Small intestine (tissue), 7 donors: ENCODE data around the gene ZFPM1. TPM values are rescaled to one million over a fixed set of nuclear protein-coding genes. Genes with fewer than 3 reads are reported as not detected.

ENCODE experiments used
- DNase-seq, 2 donors: peaks; one replicate each; pipeline versions ENCODE4 v3.0.0 to v3.0.0-alpha.2; 2013
- FAIRE-seq: peaks from 2 replicates; lab custom pipeline; 2012; peaks lifted over from hg19 to GRCh38; lab: Jason Lieb, UNC
- H3K27ac ChIP-seq, 3 donors: one replicate each; pipeline ENCODE4 v1.5.1; 2013; ENCODE audit warnings: low read length in 2 of 3, mild to moderate bottlenecking in 2 of 3, control low read depth in 1 of 3, inconsistent platforms in 1 of 3, low read depth in 1 of 3, moderate library complexity in 1 of 3
- H3K27me3 ChIP-seq, 3 donors: one replicate each; pipeline ENCODE4 v1.6.1; 2013; ENCODE audit warnings: low read length in 3 of 3, inconsistent platforms in 1 of 3; ENCODE audit not compliant: control insufficient read depth in 3 of 3, insufficient read depth in 3 of 3
- H3K36me3 ChIP-seq, 3 donors: one replicate each; pipeline ENCODE4 v1.6.1; 2013; ENCODE audit warnings: low read length in 3 of 3, inconsistent platforms in 1 of 3, low read depth in 1 of 3, mild to moderate bottlenecking in 1 of 3, moderate library complexity in 1 of 3; ENCODE audit not compliant: control insufficient read depth in 3 of 3, insufficient read depth in 2 of 3
- H3K4me1 ChIP-seq, 3 donors: one replicate each; pipeline ENCODE4 v1.6.1; 2013; ENCODE audit warnings: low read length in 2 of 3, inconsistent platforms in 1 of 3, low read depth in 1 of 3, mild to moderate bottlenecking in 1 of 3, moderate library complexity in 1 of 3; ENCODE audit not compliant: control insufficient read depth in 3 of 3, insufficient read depth in 2 of 3
- H3K4me3 ChIP-seq, 3 donors: one replicate each; pipeline ENCODE4 v1.5.1; 2013; ENCODE audit warnings: low read length in 3 of 3, control low read depth in 1 of 3, inconsistent platforms in 1 of 3, low read depth in 1 of 3, mild to moderate bottlenecking in 1 of 3, moderate library complexity in 1 of 3
- H3K9me3 ChIP-seq, 2 donors: one replicate each; pipeline ENCODE4 v1.6.1; 2013; ENCODE audit warnings: low read depth in 1 of 2, low read length in 1 of 2; ENCODE audit not compliant: control insufficient read depth in 2 of 2, insufficient read depth in 1 of 2
- WGBS, 3 donors: extraction: QIAGEN DNeasy Blood & Tissue Kit; methylation state at CpG; one replicate each; pipeline ENCODE4 v1.1.7; 2013; 5-methylcytosine and 5-hydroxymethylcytosine counted together
- polyA plus RNA-seq, 4 donors: library from polyadenylated mRNA; stranded (reverse) in 3 of 4; unstranded in 1 of 4; fragments of 200-250 nt in 3 of 4; fragments of 120-200 nt in 1 of 4; gene quantifications; one replicate each; pipeline versions ENCODE4 v1.2.1 to v1.2.3, GENCODE V29; 2013
- donor health status: healthy with polysubstance abuse.
- donor health status: control.
- donor health status: control.
- donor health status: Bipolar disorder and iron deficiency.
- donor health status: healthy.

ZFPM1 gene
- polyA plus RNA-seq, 4 donors, result 8.1 to 26.6 (median 12.0) TPM

DNA sequence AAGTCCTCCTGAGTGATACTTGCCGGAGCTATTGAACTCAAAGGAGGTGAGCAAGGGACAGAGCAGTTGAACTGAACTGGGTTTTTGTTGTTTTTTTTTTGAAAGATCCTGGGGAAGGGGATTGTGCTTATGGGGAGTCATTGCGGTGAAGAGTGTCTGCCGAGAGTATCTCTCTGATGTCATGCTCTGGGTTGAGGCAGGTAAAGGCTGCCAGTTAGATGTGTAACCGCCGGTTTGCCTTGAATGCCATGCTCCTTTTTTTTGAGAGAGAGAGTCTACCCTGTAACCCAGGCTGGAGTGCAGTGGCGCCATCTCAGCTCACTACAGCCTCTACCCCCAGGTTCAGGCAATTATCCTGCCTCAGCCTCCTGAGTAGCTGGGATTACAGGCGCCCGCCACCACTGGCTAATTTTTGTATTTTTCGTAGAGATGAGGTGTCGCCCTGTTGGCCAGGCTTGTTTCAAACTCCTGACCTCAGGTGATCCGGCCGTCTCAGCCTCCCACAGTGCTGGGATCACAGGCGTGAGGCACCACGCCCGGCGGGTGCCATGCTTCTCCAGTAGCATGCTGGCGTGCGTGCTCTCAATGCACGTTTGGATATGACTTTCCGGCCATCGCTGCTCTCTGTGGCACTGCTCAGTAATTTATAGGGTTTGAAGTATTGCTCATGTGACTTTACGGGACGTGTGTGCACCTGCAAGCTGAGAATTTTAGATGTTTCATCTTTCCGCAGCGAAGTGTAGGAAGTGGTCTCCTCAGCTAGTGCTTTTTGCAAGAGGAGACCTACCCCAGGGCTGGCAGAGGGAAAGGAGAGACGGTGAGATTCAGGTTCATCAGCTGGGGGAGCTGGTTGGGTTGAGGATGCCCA lies 125.6 kb downstream of the ZFPM1 start:
- Histone ChIP-seq H3K27ac (no peak overlapping the region), H3K4me3 (no peak overlapping the region), H3K9me3 (no peaks in the 10 kb centered on the region), H3K4me1 (no peaks in the 10 kb centered on the region), H3K36me3 (peaks cover 6 to 88% (median 25%) of the 10 kb centered on the region in 3 donors), H3K27me3 (no peaks in the 10 kb centered on the region)
- DNase-seq (no peak), FAIRE-seq (no peak)
- WGBS, 3 donors, result 91 to 93% (median 92%) methylated on average over 26 of the region's 26 CpGs

DNA sequence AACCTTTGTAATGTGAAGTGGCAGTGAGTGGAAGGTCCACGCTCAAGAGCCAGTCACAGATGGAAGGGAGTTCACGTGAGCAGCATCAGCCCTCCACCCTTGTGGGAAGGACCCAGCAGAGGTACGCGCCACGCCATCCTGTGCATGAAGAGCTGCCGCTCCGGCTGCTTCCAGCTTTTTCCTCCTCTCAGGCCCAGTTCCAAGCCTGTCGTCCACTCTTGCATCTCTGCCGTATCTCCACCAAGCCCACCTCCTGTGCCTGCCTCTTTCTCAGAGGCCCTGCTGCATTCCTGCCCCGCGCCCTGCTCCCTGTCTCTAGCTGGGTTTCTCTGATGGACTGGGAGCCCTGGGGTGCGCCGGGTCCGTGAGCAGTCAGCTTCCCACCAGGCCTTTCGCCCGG lies 127.3 kb downstream of the ZFPM1 start:
- no peak for DNase-seq
- Histone ChIP-seq H3K4me1 (no peaks in the 10 kb centered on the region), H3K27ac (no peak overlapping the region), H3K9me3 (no peaks in the 10 kb centered on the region), H3K27me3 (no peaks in the 10 kb centered on the region), H3K4me3 (no peak overlapping the region), H3K36me3 (peaks cover 6 to 78% (median 22%) of the 10 kb centered on the region in 3 donors)
- FAIRE-seq, result no peak
- 94 to 97% (median 95%) methylated on average over 16 of the region's 16 CpGs for WGBS, 3 donors

DNA sequence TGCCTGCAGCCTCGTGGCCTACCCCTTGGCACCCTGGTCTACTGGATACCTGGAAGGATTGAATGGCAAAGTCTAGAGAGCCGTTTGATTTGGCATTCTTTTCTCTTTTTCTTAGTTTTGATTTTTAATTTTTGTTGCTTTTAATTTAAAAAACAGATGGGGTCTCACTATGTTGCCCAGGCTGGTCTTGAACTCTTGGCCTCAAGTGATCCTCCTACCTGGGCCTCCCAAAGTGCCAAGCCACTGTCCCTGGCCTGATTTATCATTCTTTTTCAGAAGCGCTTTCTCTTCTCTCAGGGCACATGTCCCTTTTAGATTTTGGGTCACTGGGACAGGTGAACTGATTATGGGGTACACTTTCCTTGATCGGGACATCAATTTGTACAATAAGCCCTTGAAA lies 128.0 kb downstream of the ZFPM1 start:
- Histone ChIP-seq H3K27ac (no peak overlapping the region), H3K4me3 (no peak overlapping the region), H3K4me1 (no peaks in the 10 kb centered on the region), H3K9me3 (no peaks in the 10 kb centered on the region), H3K36me3 (peaks cover 6 to 79% (median 22%) of the 10 kb centered on the region in 3 donors), H3K27me3 (no peaks in the 10 kb centered on the region)
- FAIRE-seq (no peak), DNase-seq (no peak)
- WGBS, 3 donors, result 89 to 94% (median 90%) methylated on average over 4 of the region's 4 CpGs

DNA sequence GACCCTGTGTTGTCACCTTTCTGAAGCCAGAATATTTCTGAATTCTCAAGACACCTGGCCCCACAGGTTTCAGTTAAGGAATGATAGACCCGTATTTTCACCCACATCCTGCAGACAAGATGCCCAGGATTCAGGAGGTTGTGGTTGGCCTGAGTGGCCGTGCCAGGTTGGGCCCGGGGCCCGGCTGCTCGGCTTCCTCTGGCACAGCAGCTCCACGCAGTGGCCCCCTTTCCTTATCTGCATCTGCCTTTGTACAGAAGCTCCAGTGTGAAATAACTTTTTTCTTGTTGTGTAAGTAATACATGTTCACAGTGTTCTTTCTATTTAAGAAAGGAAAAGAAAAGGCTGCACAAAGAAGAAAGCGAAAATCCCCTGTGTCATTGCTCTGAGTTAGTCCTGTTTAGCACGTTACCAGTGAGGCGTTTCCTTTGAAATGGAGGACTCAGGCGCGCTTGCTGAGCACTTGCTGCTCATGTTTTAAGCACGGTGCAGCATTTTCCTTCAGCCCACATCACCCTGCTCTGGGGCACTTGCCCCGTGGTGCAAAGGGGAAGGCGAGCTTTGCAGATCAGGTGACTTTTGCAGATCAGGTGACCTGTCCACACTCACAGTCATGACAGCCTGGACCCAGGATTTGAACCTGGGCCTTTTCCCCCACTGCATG lies 130.0 kb downstream of the ZFPM1 start:
- Histone ChIP-seq H3K27ac (no peak overlapping the region), H3K4me3 (no peak overlapping the region), H3K36me3 (peaks cover 16 to 75% (median 21%) of the 10 kb centered on the region in 3 donors), H3K9me3 (no peaks in the 10 kb centered on the region), H3K4me1 (no peaks in the 10 kb centered on the region), H3K27me3 (no peaks in the 10 kb centered on the region)
- FAIRE-seq, result no peak
- no peak for DNase-seq
- WGBS, 3 donors, result 88 to 90% (median 88%) methylated on average over 14 of the region's 14 CpGs

DNA sequence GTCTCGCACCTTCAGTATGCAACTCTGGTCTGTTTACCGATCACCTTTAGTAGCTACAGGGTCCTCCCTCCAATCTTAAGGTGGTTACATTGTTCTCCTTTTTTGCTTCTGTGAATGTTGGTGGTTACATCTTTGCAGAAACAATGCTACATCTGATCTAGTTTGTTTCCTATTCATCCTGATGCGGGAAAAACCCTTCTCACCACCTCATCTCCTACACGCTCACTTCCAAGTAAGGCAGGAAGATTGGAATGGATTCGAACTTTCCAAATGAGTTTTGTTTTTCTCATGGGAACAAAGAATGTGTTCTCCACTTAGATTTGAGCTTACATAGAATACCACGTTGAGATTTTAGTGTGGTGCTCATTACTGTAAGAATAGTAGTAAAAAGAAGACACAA lies 131.6 kb downstream of the ZFPM1 start:
- WGBS, 3 donors, result 72 to 74% (median 72%) methylated on average over 6 of the region's 6 CpGs
- Histone ChIP-seq H3K9me3 (no peaks in the 10 kb centered on the region), H3K4me3 (no peak overlapping the region), H3K36me3 (peaks cover 15 to 74% (median 30%) of the 10 kb centered on the region in 3 donors), H3K27ac (no peak overlapping the region), H3K27me3 (no peaks in the 10 kb centered on the region), H3K4me1 (no peaks in the 10 kb centered on the region)
- DNase-seq, result no peak
- FAIRE-seq, result no peak

DNA sequence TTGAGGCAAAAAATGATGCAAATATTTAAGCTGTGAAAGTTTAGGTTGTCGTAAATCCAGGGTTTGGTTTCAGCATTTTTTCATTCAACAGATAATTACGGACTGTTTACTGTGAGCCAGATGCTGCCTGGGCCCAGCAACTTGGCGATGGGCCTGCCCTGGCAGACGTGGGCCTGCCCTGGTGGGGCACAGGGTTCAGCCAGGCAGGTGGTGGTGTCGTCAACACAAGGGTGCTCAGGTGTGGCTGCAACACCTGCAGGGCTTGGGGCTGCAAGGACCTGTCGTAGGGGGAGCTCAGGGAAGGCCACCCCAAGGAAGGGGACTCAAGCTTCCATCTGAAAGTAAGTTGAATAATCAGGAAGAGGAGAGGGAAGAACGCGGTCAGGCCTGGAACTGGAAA lies 132.2 kb downstream of the ZFPM1 start:
- Histone ChIP-seq H3K4me1 (no peaks in the 10 kb centered on the region), H3K27ac (no peak overlapping the region), H3K9me3 (no peaks in the 10 kb centered on the region), H3K27me3 (no peaks in the 10 kb centered on the region), H3K36me3 (peaks cover 12 to 75% (median 33%) of the 10 kb centered on the region in 3 donors), H3K4me3 (no peak overlapping the region)
- no peak for FAIRE-seq
- DNase-seq, result no peak
- 38 to 64% (median 56%) methylated on average over 8 of the region's 8 CpGs for WGBS, 3 donors

DNA sequence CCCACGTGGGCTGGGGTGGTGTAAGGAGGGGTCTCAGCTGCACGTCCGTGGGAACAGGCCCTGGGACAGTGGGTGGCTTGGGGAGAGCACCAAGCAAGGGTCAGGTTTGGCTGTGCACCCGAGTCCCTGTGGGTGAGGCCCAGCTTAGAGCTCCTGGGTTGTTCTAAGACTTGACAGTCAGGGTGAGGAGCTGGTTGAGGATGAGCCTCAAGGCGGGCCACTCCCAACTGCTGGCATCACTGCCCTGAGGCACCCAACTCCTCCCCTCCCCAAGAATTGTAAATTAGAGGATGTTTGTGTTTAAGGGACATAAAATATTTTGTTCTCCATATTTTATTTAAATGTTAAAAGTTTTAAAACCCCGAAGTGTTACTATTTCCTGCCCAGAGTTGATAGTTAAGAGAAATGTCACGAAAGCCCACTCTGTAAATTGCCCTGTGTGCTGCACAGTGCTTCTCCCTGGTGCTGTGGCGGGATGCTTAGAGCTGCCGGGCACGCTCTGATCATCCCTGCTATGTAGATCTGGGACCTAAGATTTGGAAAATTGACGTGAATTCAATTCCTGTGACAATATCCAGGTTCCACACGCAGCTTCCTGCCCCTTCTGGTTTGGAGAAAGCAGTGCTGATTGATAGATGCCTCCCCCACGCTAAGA lies 133.0 kb downstream of the ZFPM1 start:
- FAIRE-seq (no peak), DNase-seq (no peak)
- H3K9me3 ChIP-seq, result no peaks in the 10 kb centered on the region
- no peaks in the 10 kb centered on the region for H3K4me1 ChIP-seq
- H3K36me3 ChIP-seq, result peaks cover 9 to 75% (median 31%) of the 10 kb centered on the region in 3 donors
- no peak overlapping the region for H3K27ac ChIP-seq
- H3K4me3 ChIP-seq, result no peak overlapping the region
- WGBS, 3 donors, result 91 to 93% (median 92%) methylated on average over 13 of the region's 13 CpGs
- no peaks in the 10 kb centered on the region for H3K27me3 ChIP-seq
